ENCODE results near the gene KCNIP4. TPM values are rescaled to one million over a fixed set of nuclear protein-coding genes. Genes with fewer than 3 reads are reported as not detected.

The KCNIP4 gene
- total and polyA plus RNA-seq, 2 experiments from 2014 or later, result 0.14 to 0.63 TPM

GRCh38 chr4:21768349-21769310 lies 179.9 kb downstream of the KCNIP4 start:
- no peaks in the 10 kb centered on the region for H3K79me2 ChIP-seq (replicated peaks; ENCODE audit: insufficient read depth)
- H3K4me1 ChIP-seq (ENCODE audit: insufficient read depth), result peaks cover 11% of the 10 kb centered on the region
- H3K4me2 ChIP-seq, result no peak overlapping the region
- TF ChIP-seq ZNF331 (CRISPR knock-in tag; IDR thresholded peaks at IDR 0.05; ENCODE audit: low read depth) (no peak), JUNB (IDR thresholded peaks at IDR 0.05; ENCODE audit: unreplicated experiment) (no peak), NANOG (IDR thresholded peaks at IDR 0.05; ENCODE audit: borderline replicate concordance) (no peak)
- TF ChIP-seq, protein P1, sequence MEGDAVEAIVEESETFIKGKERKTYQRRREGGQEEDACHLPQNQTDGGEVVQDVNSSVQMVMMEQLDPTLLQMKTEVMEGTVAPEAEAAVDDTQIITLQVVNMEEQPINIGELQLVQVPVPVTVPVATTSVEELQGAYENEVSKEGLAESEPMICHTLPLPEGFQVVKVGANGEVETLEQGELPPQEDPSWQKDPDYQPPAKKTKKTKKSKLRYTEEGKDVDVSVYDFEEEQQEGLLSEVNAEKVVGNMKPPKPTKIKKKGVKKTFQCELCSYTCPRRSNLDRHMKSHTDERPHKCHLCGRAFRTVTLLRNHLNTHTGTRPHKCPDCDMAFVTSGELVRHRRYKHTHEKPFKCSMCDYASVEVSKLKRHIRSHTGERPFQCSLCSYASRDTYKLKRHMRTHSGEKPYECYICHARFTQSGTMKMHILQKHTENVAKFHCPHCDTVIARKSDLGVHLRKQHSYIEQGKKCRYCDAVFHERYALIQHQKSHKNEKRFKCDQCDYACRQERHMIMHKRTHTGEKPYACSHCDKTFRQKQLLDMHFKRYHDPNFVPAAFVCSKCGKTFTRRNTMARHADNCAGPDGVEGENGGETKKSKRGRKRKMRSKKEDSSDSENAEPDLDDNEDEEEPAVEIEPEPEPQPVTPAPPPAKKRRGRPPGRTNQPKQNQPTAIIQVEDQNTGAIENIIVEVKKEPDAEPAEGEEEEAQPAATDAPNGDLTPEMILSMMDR (conservative IDR thresholded peaks at IDR 0.05; ENCODE audit: low read depth in 2 of 2), result peak; percentile 74 to 94
- DNase-seq (ENCODE audit: low spot score) (peak; percentile 79), ATAC-seq (peak; percentile 42; the same call in 2 of the 3 replicates)
- no peak overlapping the region for H3K4me3 ChIP-seq
- H4K20me1 ChIP-seq (replicated peaks; ENCODE audit: insufficient read depth), result no peaks in the 10 kb centered on the region
- H3K4me3 Mint-ChIP-seq, result no peak overlapping the region
- no peaks in the 10 kb centered on the region for H3K9me2 ChIP-seq (ENCODE audit: insufficient read depth)
- H3K27ac Mint-ChIP-seq, result no peak overlapping the region
- no peaks in the 10 kb centered on the region for H3K27me3 Mint-ChIP-seq (ENCODE audit: insufficient read depth, low read depth, poor library complexity)
- no peaks in the 10 kb centered on the region for H3F3A ChIP-seq (replicated peaks; ENCODE audit: low read depth)
- H3K36me3 ChIP-seq (ENCODE audit: insufficient read depth), result no peaks in the 10 kb centered on the region
- no peaks in the 10 kb centered on the region; the same call in 2 of the 3 replicates for H3K36me3 Mint-ChIP-seq (ENCODE audit: low read depth)
- no peaks in the 10 kb centered on the region for H3K27me3 ChIP-seq (ENCODE audit: insufficient read depth)
- no peak overlapping the region for H2AFZ ChIP-seq
- H3K27ac ChIP-seq (ENCODE audit: low read depth), result no peak overlapping the region
- peaks cover 17% of the 10 kb centered on the region for H3K4me1 Mint-ChIP-seq
- H3K9me3 Mint-ChIP-seq, result 0 out of 3 replicates have a peak, but pooled peaks cover 3% of the 10 kb centered on the region

GRCh38 chr4:21765810-21766407 lies 182.7 kb downstream of the KCNIP4 start:
- Mint-ChIP-seq H3K27me3 (ENCODE audit: insufficient read depth, low read depth, poor library complexity) (no peaks in the 10 kb centered on the region), H3K36me3 (ENCODE audit: low read depth) (no peaks in the 10 kb centered on the region), H3K9me3 (no peaks in the 10 kb centered on the region), H3K4me1 (peaks cover 17% of the 10 kb centered on the region), H3K27ac (no peak overlapping the region), H3K4me3 (no peak overlapping the region)
- peak; percentile 89 for DNase-seq (ENCODE audit: low spot score)
- H3K36me3 ChIP-seq (ENCODE audit: insufficient read depth), result no peaks in the 10 kb centered on the region
- H3K27me3 ChIP-seq (ENCODE audit: insufficient read depth), result no peaks in the 10 kb centered on the region
- peaks cover 11% of the 10 kb centered on the region for H3K4me1 ChIP-seq (ENCODE audit: insufficient read depth)
- ATAC-seq, result peak; percentile 87
- H3F3A ChIP-seq (replicated peaks; ENCODE audit: low read depth), result no peaks in the 10 kb centered on the region
- H3K4me3 ChIP-seq, result no peak overlapping the region
- no peaks in the 10 kb centered on the region for H3K9me2 ChIP-seq (ENCODE audit: insufficient read depth)
- H2AFZ ChIP-seq, result no peak overlapping the region
- TF ChIP-seq JUNB (IDR thresholded peaks at IDR 0.05; ENCODE audit: unreplicated experiment) (no peak), STAT1 (IDR thresholded peaks at IDR 0.05; ENCODE audit: unreplicated experiment) (no peak), NANOG (IDR thresholded peaks at IDR 0.05; ENCODE audit: borderline replicate concordance) (peak; percentile 38; the same call in 1 of the 2 replicates), EZH2 (IDR thresholded peaks at IDR 0.05; ENCODE audit: low read depth, unreplicated experiment) (no peak)
- TF ChIP-seq, protein P1 (conservative IDR thresholded peaks at IDR 0.05; ENCODE audit: low read depth in 2 of 2), result peak; percentile 89 to 95
- no peaks in the 10 kb centered on the region for H3K79me2 ChIP-seq (replicated peaks; ENCODE audit: insufficient read depth)
- no peak overlapping the region for H3K27ac ChIP-seq (ENCODE audit: low read depth)
- H4K20me1 ChIP-seq (replicated peaks; ENCODE audit: insufficient read depth), result no peaks in the 10 kb centered on the region
- H3K4me2 ChIP-seq, result no peak overlapping the region
